ENCODE results near the gene SUPT4H1.

SUPT4H1 gene

GRCh38 chr17:58302919-58303585 is 48.9 kb downstream of the SUPT4H1 start:
- DNase-seq = no peak

GRCh38 chr17:58302171-58302918 is 49.7 kb downstream of the SUPT4H1 start:
- DNase-seq = no peak

DNA sequence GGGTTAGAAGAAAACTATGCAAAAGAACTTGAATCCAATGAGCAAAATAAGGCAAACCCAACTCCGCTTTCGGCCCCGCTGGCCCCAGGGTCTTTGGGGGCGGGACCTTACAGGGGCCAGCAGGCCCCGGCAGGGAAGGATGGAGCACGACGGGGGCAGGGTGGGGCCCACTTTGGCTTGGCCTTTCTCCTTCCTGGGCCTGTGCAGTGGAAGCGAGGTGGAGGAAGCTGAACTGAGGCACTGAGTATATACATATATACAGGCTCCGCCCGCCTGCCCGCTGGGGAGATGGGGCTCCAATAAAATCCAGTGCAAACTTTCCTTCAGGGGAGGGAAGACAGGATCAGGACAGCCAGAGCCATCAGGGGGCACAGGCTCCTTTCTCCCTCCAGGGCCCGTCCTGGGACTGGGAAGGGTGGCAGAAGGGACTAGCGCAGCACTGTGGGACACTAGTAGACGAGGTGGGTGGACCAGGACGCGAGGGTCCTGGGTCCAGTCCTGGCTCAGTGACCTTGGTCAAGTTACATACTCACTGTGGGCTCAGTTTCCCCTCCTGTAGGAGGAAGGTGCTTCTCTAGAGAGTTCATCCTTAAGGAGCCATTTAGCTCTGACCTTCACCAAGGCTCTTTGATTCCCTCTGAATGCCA is 50.4 kb downstream of the SUPT4H1 start:
- DNase-seq = no peak

DNA sequence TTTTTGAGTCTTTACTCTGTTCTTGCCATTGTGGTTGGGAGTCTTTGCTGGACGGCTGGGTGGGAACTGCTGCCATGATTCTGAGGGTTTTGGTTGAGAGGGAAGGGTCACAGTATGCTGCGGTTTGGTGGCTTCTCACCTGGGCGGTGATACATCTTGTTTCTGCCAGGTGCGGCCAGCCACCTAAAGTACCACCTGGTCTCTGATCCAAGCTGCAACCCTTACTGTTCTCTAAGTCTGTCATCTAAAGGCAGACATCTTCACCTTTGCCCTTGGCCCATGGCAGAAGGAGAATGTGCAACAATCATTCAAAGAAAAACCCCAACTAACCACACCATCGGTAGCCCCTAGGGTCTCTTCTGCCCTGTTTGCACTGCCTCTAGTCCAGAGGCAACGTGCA is 51.7 kb downstream of the SUPT4H1 start:
- no peak for DNase-seq

Data from NCI-H69 (cell line).